Mesendoderm (in vitro differentiated cells): Measurements from ENCODE around the gene SWAP70.
A peak's percentile ranks its signal among the peaks of the same experiment; 100 is the strongest.

Experiments
- DNase-seq: peaks from one replicate; pipeline ENCODE4 v3.0.0; 2013
- H2AK5ac ChIP-seq: 2 replicates; pipeline ENCODE4 v1.6.1; 2013; ENCODE audit warnings: low read length, inconsistent platforms
- H2BK120ac ChIP-seq: 2 replicates; pipeline ENCODE4 v1.6.1; 2013; ENCODE audit warnings: low read depth, mild to moderate bottlenecking, low read length, moderate library complexity, mixed read lengths
- H2BK15ac ChIP-seq: replicated peaks from 2 replicates; pipeline ENCODE4 v1.6.1; 2013; ENCODE audit warnings: low read depth, mild to moderate bottlenecking, moderate library complexity
- H2BK5ac ChIP-seq: 2 replicates; pipeline ENCODE4 v1.6.1; 2013; ENCODE audit warnings: low read length, inconsistent platforms
- H3K18ac ChIP-seq: 2 replicates; pipeline ENCODE4 v1.6.1; 2013; ENCODE audit warnings: mild to moderate bottlenecking, low read length, mixed read lengths
- H3K23ac ChIP-seq: one replicate; pipeline ENCODE4 v1.6.1; 2013; ENCODE audit warnings: low read length
- H3K27ac ChIP-seq: 2 replicates; pipeline ENCODE4 v1.5.1; 2013; ENCODE audit warnings: low read depth, mild to moderate bottlenecking, inconsistent platforms, low read length, moderate library complexity
- H3K27me3 ChIP-seq: 2 replicates; pipeline ENCODE4 v1.6.1; 2013; ENCODE audit warnings: low read length, control low read depth, mild to moderate bottlenecking, inconsistent platforms; ENCODE audit not compliant: insufficient read depth, poor library complexity
- H3K36me3 ChIP-seq: 2 replicates; pipeline ENCODE4 v1.6.1; 2013; ENCODE audit warnings: low read length, inconsistent platforms; ENCODE audit not compliant: control insufficient read depth, insufficient read depth
- H3K4ac ChIP-seq: one replicate; pipeline ENCODE4 v1.6.1; 2013; ENCODE audit warnings: low read depth, mild to moderate bottlenecking, low read length, moderate library complexity
- H3K4me1 ChIP-seq: 2 replicates; pipeline ENCODE4 v1.6.1; 2013; ENCODE audit warnings: low read depth, low read length, inconsistent platforms; ENCODE audit not compliant: control insufficient read depth
- H3K4me2 ChIP-seq: 2 replicates; pipeline ENCODE4 v1.6.1; 2013; ENCODE audit warnings: low read length
- H3K4me3 ChIP-seq: 2 replicates; pipeline ENCODE4 v1.5.1; 2013; ENCODE audit warnings: mild to moderate bottlenecking, low read length
- H3K56ac ChIP-seq: one replicate; pipeline ENCODE4 v1.6.1; 2013; ENCODE audit warnings: low read length
- H3K79me1 ChIP-seq: 2 replicates; pipeline ENCODE4 v1.6.1; 2013; ENCODE audit warnings: low read length, inconsistent platforms
- H3K79me2 ChIP-seq: 2 replicates; pipeline ENCODE4 v1.6.1; 2013; ENCODE audit warnings: mild to moderate bottlenecking, low read length; ENCODE audit not compliant: control insufficient read depth, insufficient read depth
- H3K9ac ChIP-seq: 2 replicates; pipeline ENCODE4 v1.6.1; 2013; ENCODE audit warnings: low read length, inconsistent platforms
- H4K5ac ChIP-seq: one replicate; pipeline ENCODE4 v1.6.1; 2013; ENCODE audit warnings: low read length
- H4K8ac ChIP-seq: one replicate; pipeline ENCODE4 v1.6.1; 2013; ENCODE audit warnings: low read depth, mild to moderate bottlenecking, control low read depth, low read length, moderate library complexity
- WGBS: extraction: QIAGEN DNeasy Blood & Tissue Kit; methylation state at CpG from one replicate; pipeline ENCODE4 v1.1.7; 2013; ENCODE audit warnings: low lambda C conversion rate, missing lambda C conversion rate; ENCODE audit not compliant: insufficient coverage; ENCODE audit errors: extremely low coverage; 5-methylcytosine and 5-hydroxymethylcytosine counted together

Gene SWAP70

GRCh38 chr11:9717719-9718118, 53.8 kb downstream of the SWAP70 start:
- Histone ChIP-seq H2BK15ac (no peak overlapping the region), H3K79me2 (no peaks in the 10 kb centered on the region), H4K8ac (no peak overlapping the region), H3K4me3 (no peak overlapping the region), H2BK120ac (no peak overlapping the region), H3K4ac (no peak overlapping the region), H3K27ac (no peak overlapping the region), H3K4me1 (no peaks in the 10 kb centered on the region), H3K56ac (no peak overlapping the region), H3K4me2 (no peak overlapping the region), H3K23ac (no peak overlapping the region), H2BK5ac (no peak overlapping the region), H2AK5ac (no peak overlapping the region), H3K36me3 (peaks cover 1% of the 10 kb centered on the region), H3K27me3 (no peaks in the 10 kb centered on the region), H4K5ac (no peak overlapping the region), H3K9ac (no peak overlapping the region), H3K18ac (no peak overlapping the region), H3K79me1 (peaks cover 2% of the 10 kb centered on the region)
- DNase-seq, result peak; percentile 49
- WGBS, result no CpG with 5 or more reads among the region's 2 CpGs

DNA sequence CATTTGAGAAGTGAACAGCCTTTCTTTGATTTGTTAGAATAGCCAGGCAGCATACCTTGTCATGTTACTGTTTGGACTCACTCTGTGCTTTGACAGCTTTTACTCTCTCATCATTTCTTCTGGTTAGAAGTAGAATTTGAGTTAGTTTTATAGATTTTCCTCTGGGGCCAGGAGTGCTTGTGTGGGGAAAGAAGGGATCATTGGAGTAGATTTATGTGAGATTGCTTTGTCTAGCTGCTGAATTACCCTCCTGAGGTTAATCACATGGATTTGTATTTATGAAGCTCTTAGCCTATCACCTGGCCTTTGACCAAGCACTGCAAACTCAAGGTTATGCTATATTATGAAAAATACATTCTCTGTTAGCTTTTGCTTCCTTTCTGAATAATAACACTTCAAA, 54.3 kb downstream of the SWAP70 start:
- no peaks in the 10 kb centered on the region for H3K79me2 ChIP-seq
- no peak overlapping the region for H3K27ac ChIP-seq
- no peak overlapping the region for H2BK5ac ChIP-seq
- no peak overlapping the region for H3K9ac ChIP-seq
- H3K18ac ChIP-seq, result no peak overlapping the region
- no peak overlapping the region for H2BK120ac ChIP-seq
- DNase-seq, result no peak
- no peak overlapping the region for H4K5ac ChIP-seq
- no peaks in the 10 kb centered on the region for H3K27me3 ChIP-seq
- no peaks in the 10 kb centered on the region for H3K4me1 ChIP-seq
- H2AK5ac ChIP-seq, result no peak overlapping the region
- no peak overlapping the region for H3K23ac ChIP-seq
- no peak overlapping the region for H4K8ac ChIP-seq
- H3K4me3 ChIP-seq, result no peak overlapping the region
- H3K36me3 ChIP-seq, result peaks cover 1% of the 10 kb centered on the region
- H2BK15ac ChIP-seq, result no peak overlapping the region
- H3K56ac ChIP-seq, result no peak overlapping the region
- H3K79me1 ChIP-seq, result peaks cover 2% of the 10 kb centered on the region
- no peak overlapping the region for H3K4ac ChIP-seq
- no peak overlapping the region for H3K4me2 ChIP-seq

- Histone ChIP-seq H3K4me3 (no peak overlapping the region), H3K9ac (no peak overlapping the region), H2AK5ac (no peak overlapping the region), H3K4ac (no peak overlapping the region), H3K27me3 (no peaks in the 10 kb centered on the region), H3K4me2 (no peak overlapping the region), H2BK15ac (no peak overlapping the region), H2BK120ac (no peak overlapping the region), H3K79me2 (no peaks in the 10 kb centered on the region), H3K79me1 (peaks cover 2% of the 10 kb centered on the region), H4K8ac (no peak overlapping the region), H3K27ac (no peak overlapping the region), H3K4me1 (no peaks in the 10 kb centered on the region), H4K5ac (no peak overlapping the region), H2BK5ac (no peak overlapping the region), H3K23ac (no peak overlapping the region), H3K18ac (no peak overlapping the region), H3K36me3 (peaks cover 1% of the 10 kb centered on the region), H3K56ac (no peak overlapping the region)
- no CpG with 5 or more reads among the region's 4 CpGs for WGBS
- no peak for DNase-seq
Observed at GRCh38 chr11:9719566-9720289, 55.9 kb downstream of the SWAP70 start.

DNA sequence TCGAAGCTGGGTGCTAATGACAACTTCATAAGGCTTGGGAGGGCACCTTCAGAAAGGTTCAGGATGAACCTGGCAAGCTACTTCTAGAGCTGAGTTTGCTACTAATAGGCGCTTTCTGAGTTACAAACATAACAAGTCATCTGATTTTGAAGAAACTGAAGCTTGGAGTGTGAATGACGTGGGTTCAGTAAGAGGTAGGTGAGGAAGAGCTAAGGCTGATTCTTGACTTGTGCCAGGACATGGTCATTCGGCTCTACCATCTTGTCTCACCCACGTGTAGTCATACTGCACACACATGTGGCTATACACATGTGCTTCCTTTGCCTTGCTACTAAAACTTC, 56.4 kb downstream of the SWAP70 start:
- peaks cover 2% of the 10 kb centered on the region for H3K79me1 ChIP-seq
- H3K27ac ChIP-seq, result no peak overlapping the region
- no peak overlapping the region for H3K4me2 ChIP-seq
- no peaks in the 10 kb centered on the region for H3K27me3 ChIP-seq
- no peak overlapping the region for H3K56ac ChIP-seq
- no peak overlapping the region for H2BK5ac ChIP-seq
- H3K4me1 ChIP-seq, result no peaks in the 10 kb centered on the region
- H2BK15ac ChIP-seq, result no peak overlapping the region
- no peak overlapping the region for H3K23ac ChIP-seq
- H3K9ac ChIP-seq, result no peak overlapping the region
- H3K4me3 ChIP-seq, result no peak overlapping the region
- H2AK5ac ChIP-seq, result no peak overlapping the region
- WGBS, result no CpG with 5 or more reads among the region's 5 CpGs
- no peak for DNase-seq
- no peak overlapping the region for H3K18ac ChIP-seq
- H3K79me2 ChIP-seq, result no peaks in the 10 kb centered on the region
- no peak overlapping the region for H4K8ac ChIP-seq
- H3K36me3 ChIP-seq, result peaks cover under 1% of the 10 kb centered on the region
- H2BK120ac ChIP-seq, result no peak overlapping the region
- no peak overlapping the region for H4K5ac ChIP-seq
- no peak overlapping the region for H3K4ac ChIP-seq

DNA sequence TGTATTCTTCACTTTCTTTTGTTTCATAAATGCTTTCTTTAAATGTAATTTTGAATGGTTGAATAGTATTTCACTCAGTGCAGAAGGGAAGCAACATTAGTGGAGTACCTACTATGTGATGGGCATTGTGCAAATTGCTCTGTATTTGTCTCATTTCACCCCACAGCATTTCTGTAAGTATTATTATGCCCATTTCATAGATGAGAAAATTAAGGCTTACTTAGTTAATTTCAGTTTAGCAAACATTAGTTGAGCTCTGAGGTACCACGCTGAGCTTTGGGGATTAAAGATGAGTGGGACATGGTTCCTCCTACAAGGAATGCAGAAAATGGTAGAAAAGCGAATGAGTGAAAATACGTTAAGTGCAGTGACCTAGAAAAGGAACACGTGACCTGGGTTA, 58.1 kb downstream of the SWAP70 start:
- Histone ChIP-seq H2BK5ac (no peak overlapping the region), H3K4me3 (no peak overlapping the region), H4K5ac (no peak overlapping the region), H2AK5ac (no peak overlapping the region), H3K79me1 (peaks cover 2% of the 10 kb centered on the region), H3K27ac (no peak overlapping the region), H2BK15ac (no peak overlapping the region), H3K4ac (no peak overlapping the region), H3K27me3 (no peaks in the 10 kb centered on the region), H3K18ac (no peak overlapping the region), H3K9ac (no peak overlapping the region), H3K79me2 (no peaks in the 10 kb centered on the region), H4K8ac (no peak overlapping the region), H3K36me3 (no peaks in the 10 kb centered on the region), H2BK120ac (no peak overlapping the region), H3K4me1 (no peaks in the 10 kb centered on the region), H3K56ac (no peak overlapping the region), H3K23ac (no peak overlapping the region), H3K4me2 (no peak overlapping the region)
- DNase-seq, result no peak
- no CpG with 5 or more reads among the region's 4 CpGs for WGBS

DNA sequence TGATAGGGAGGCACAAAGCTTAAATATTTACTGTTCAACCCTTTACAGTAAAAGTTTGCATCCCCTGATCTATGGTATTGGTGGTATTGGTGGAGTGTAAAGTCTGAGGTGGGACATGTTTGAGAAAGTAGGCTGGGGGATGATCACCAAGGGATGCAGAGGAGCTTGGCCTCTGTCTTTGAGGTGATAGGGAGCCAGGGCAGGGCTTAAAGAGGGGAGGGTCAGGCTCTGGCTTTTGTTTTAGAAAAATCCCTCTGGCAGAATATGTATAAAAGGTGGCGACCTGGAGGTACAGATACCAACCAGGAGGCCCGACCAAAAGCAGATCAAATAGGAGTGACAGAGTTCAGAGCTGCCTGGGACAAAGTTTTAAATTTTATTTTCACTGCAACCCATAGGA, 59.0 kb downstream of the SWAP70 start:
- no peak overlapping the region for H3K23ac ChIP-seq
- H2AK5ac ChIP-seq, result no peak overlapping the region
- no peak overlapping the region for H4K8ac ChIP-seq
- no peak overlapping the region for H3K4me3 ChIP-seq
- WGBS, result no CpG with 5 or more reads among the region's 2 CpGs
- H4K5ac ChIP-seq, result no peak overlapping the region
- no peak for DNase-seq
- H3K4me1 ChIP-seq, result no peaks in the 10 kb centered on the region
- no peaks in the 10 kb centered on the region for H3K27me3 ChIP-seq
- no peaks in the 10 kb centered on the region for H3K79me2 ChIP-seq
- peaks cover 2% of the 10 kb centered on the region for H3K79me1 ChIP-seq
- H2BK5ac ChIP-seq, result no peak overlapping the region
- no peak overlapping the region for H3K4ac ChIP-seq
- H3K56ac ChIP-seq, result no peak overlapping the region
- no peak overlapping the region for H2BK120ac ChIP-seq
- H3K36me3 ChIP-seq, result no peaks in the 10 kb centered on the region
- no peak overlapping the region for H3K4me2 ChIP-seq
- H3K27ac ChIP-seq, result no peak overlapping the region
- H3K18ac ChIP-seq, result no peak overlapping the region
- no peak overlapping the region for H2BK15ac ChIP-seq
- H3K9ac ChIP-seq, result no peak overlapping the region
